Measurements from ENCODE around the gene GSTM4. TPM values are rescaled to one million over a fixed set of nuclear protein-coding genes. Genes with fewer than 3 reads are reported as not detected.
"Not testable (repeated sequence)": the region's sequence is repeated elsewhere in the genome, so short reads cannot be mapped to it uniquely, and the experiment has no call there.

GSTM4 gene
- total RNA-seq, 1 donor from 2014 or later = 5.8 TPM

- DNase-seq (ENCODE audit: low read depth) = not testable (repeated sequence)
Observed at GRCh38 chr1:109697861-109698260, 42.0 kb downstream of the GSTM4 start.

- not testable (repeated sequence) for DNase-seq (ENCODE audit: low read depth)
Observed at GRCh38 chr1:109702940-109703339, 47.0 kb downstream of the GSTM4 start.

- DNase-seq (ENCODE audit: low read depth) = no peak
Observed at GRCh38 chr1:109704173-109704572, 48.3 kb downstream of the GSTM4 start.

- DNase-seq (ENCODE audit: low read depth) = peak; percentile 7
Observed at GRCh38 chr1:109705411-109705810, 49.5 kb downstream of the GSTM4 start.

GRCh38 chr1:109708949-109709348, 53.0 kb downstream of the GSTM4 start:
- DNase-seq (ENCODE audit: low read depth) = not testable (repeated sequence)

- not testable (repeated sequence) for DNase-seq (ENCODE audit: low read depth)
Observed at GRCh38 chr1:109709822-109710221, 53.9 kb downstream of the GSTM4 start.

Other genes with a start within 250 kb of the GSTM4 start
- gene PSMA5, start 229.7 kb upstream of the GSTM4 start, total RNA-seq = 58.4 and 72.8 TPM in 2 replicates
- 14.7 and 15.8 TPM in 2 replicates for gene SYPL2, start 189.6 kb upstream of the GSTM4 start, total RNA-seq
- 6.1 and 6.7 TPM in 2 replicates for gene ATXN7L2, start 172.2 kb upstream of the GSTM4 start, total RNA-seq
- gene CYB561D1, start 162.0 kb upstream of the GSTM4 start, total RNA-seq = 3.9 and 6.1 TPM in 2 replicates
- gene AMIGO1, start 146.4 kb upstream of the GSTM4 start, total RNA-seq = 0.37 and 0.42 TPM in 2 replicates
- gene GPR61, start 116.2 kb upstream of the GSTM4 start, total RNA-seq = 0.13 and 0.21 TPM in 2 replicates
- 6.0 and 6.6 TPM in 2 replicates for gene GNAI3, start 107.5 kb upstream of the GSTM4 start, total RNA-seq
- 0.13 TPM in 1 of 2 replicates, not detected in the other for gene GNAT2, start 36.5 kb upstream of the GSTM4 start, total RNA-seq
- 54.9 and 60.4 TPM in 2 replicates for gene AMPD2, start 36.3 kb upstream of the GSTM4 start, total RNA-seq
- gene GSTM2, start 12.0 kb downstream of the GSTM4 start, total RNA-seq = 22.6 and 28.5 TPM in 2 replicates
- 0.48 and 0.83 TPM in 2 replicates for gene GSTM1, start 31.7 kb downstream of the GSTM4 start, total RNA-seq
- not detected in 2 replicates for gene GSTM5, start 56.2 kb downstream of the GSTM4 start, total RNA-seq
- 11.5 and 20.6 TPM in 2 replicates for gene GSTM3, start 84.9 kb downstream of the GSTM4 start, total RNA-seq
- not detected in 2 replicates for gene EPS8L3, start 107.8 kb downstream of the GSTM4 start, total RNA-seq

All from myocyte (in vitro differentiated cells).